GM21515 (cell line): ENCODE data around the gene FPGS.

Source experiments
- ATAC-seq: cut with Tn5 transposase; IDR thresholded peaks from one replicate; pipeline ENCODE4 v1.9.1; 2021; ENCODE audit not compliant: unreplicated experiment

The FPGS gene

DNA sequence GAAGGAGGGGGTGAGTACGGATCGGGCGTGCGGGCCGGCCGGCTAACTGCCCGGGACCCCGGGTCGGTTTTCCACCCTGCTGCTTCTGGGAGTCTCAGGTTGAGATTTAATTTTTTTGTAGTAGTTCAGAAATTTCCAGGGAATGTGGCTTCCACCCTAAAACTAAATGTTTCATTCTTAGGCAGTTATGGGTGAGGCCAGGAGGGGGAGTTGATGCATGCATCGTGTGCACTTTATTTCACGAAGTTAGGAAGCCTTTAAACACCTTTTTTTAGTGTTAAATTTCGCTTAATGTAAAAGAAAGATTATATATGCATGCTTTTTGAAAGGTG lies 15.9 kb upstream of the FPGS start:
- no peak for ATAC-seq

- ATAC-seq = no peak
These were observed 14.2 kb upstream of the FPGS start for GRCh38 chr9:127788337-127789011.

GRCh38 chr9:127789179-127789578 lies 13.5 kb upstream of the FPGS start:
- no peak for ATAC-seq

DNA sequence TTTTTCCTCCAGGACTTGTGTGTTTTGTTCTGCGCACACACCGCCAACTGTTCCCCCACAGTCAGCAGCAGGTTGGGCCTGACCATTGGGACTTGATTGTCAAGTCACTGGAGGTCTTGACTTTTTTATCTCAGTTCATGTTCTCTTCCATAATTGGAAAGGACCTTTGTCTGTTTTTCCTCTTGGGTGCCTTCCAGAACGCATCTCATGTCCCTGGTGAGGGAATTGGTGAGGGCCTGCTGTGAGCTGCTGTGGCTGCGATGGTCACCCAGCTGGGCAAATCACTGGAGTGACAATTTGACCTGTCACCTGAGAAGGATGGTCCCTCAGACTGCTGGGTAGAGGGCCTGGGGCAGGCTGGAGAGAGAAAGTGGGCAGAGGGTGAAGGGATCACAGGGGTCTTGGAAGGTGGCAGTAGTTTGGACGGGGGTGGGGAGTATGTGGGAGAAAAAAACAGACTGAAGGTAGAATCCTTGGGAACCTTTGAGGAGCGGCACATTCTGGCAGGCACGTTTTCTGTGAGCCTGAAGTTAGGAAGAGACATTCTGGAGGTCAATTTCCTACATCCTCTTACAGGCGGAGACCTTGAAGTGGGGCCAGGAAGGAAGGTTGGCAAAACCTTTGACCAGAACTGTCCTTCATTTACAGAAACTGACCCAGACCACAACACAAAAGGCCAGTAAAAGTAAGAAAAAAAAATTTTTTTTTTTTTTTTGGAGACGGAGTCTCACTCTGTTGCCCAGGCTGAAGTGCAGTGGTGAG lies 12.4 kb upstream of the FPGS start:
- ATAC-seq = no peak

- no peak for ATAC-seq
These were observed 11.6 kb upstream of the FPGS start for GRCh38 chr9:127791085-127791484.

GRCh38 chr9:127792417-127793031 lies 10.2 kb upstream of the FPGS start:
- no peak for ATAC-seq

GRCh38 chr9:127793093-127793708 lies 9.5 kb upstream of the FPGS start:
- no peak for ATAC-seq

DNA sequence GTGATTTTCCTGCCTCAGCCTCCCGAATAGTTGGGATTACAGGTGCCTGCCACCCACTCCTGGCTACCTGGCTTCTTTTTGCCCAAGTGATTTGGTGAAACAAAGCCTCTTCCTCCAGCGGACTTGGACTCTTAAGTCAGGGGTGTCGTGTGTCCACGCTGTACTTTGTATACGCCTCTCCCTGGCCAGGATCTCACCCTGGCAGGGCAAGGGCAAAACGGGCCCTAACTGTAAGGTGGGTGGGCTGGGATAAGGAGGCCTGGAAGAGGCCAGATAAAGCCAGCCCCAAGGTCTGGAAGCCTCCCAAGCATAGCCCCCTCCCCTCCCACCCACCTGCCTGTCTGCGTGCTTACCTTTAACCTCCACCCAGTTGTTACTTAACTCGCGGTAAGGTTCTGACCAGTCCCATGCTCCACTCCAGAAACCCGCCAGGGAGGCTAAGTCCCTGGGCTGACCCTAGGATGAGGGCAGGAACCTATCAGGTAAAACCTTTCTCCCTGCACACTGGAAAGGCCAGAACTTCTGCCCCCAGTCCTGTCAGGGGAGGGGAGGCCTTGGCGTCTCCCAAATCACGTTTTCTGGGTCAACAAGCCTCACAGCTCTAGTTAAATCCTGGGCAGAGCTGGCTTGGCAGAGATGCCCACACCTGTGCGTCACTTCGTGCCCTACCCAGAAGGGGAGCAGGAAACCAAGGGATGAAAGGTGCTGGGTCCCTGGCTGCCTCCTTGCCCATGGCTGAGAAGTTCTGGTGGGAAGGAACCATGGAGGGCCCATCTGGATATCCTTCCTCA lies 8.5 kb upstream of the FPGS start:
- no peak for ATAC-seq

- no peak for ATAC-seq
These were observed 6.4 kb upstream of the FPGS start for GRCh38 chr9:127796225-127796813.

GRCh38 chr9:127796852-127797370 lies 5.8 kb upstream of the FPGS start:
- ATAC-seq = no peak

DNA sequence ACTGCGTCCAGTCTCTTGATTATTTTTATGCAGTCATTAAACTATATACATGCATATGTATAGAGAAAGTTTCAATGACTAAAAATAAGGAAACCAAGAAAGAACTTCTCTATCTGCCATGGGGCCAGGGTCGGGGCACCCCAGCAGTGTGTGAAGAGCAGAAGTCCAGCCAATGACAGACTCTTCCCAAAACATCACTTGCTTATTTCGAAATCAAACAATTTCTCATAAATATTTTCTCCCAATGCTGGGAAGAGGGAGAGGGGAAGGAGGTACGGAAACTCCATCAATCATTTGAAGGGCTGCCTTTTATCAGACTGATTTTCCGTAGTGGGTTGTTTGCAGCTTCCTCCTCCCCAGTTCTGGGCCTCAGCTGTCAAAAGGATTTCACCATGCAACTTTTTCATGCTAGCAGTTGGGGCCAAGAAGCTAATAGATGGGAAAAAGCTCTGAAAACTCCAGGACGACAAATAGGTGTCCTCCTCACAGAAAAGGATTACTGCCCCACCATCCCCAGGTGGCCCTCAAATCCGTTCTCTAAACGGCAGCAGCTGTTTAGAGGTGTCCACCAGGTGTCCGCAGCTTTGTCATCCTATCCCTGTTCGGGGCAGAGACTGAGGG lies 617 bp upstream of the FPGS start:
- no peak for ATAC-seq

DNA sequence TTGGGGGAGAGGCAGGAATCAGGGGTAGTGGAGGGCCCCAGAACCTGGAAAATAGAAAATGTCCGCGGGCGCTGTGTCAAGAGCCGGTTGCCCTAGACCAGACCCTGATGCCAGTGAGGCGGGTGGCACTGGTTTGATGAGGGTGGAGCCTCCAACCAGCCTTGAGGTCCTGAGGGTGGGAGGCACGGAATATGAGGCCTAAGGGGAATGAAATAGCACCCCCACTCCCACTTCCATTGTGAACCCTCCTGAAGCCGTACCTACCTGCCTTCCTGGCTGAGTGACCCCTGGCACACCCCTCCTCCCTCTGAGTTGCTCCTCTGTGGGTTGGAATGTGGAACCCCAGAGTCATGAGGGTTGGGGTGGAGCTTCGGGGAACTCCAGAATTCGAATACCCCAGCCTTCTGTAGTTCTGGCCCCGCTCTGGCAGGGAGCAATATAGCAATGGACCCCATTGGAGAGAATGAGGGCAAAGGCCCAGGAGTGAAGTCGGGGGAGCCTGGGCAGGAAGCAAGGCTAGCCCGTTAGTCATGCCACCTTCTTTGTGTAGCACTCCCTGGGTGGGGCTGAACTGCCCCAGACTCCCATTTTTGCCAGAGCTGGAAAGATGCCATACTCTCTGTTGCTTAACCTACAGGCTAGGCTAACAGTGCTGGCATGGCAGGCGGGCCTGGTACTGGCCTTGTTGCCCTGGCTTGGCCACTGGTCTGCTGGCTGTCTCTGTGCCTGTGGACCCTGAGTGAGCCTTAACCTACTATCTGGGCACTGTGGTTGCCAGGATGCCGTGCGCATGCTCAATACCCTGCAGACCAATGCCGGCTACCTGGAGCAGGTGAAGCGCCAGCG lies 1.0 kb downstream of the FPGS start:
- ATAC-seq = no peak

GRCh38 chr9:127805620-127806019 lies 2.9 kb downstream of the FPGS start:
- no peak for ATAC-seq

GRCh38 chr9:127806871-127807270 lies 4.2 kb downstream of the FPGS start:
- ATAC-seq = no peak

DNA sequence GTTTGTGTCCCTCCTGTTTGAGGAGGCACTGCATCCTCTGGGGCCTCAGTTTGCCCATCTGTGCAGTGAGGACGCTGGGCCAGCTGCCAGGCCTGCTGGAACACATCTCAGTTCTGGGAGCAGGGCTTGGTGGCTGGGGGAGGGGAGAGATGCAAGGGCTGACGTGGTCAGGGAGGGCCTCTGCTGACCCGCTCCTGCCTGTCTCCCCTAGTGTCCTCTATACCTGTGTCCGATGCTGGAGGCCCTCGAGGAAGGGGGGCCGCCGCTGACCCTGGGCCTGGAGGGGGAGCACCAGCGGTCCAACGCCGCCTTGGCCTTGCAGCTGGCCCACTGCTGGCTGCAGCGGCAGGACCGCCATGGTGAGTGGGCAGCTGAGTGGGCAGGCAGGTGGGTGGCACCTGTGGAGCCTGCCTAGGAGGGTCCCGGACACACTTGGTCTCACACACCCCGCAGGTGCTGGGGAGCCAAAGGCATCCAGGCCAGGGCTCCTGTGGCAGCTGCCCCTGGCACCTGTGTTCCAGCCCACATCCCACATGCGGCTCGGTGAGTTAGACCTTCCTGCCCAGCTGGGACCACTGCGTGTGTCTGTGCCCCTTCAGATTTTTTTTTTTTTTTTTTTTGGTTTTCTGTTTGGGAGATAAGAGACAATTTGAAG lies 5.8 kb downstream of the FPGS start:
- no peak for ATAC-seq

DNA sequence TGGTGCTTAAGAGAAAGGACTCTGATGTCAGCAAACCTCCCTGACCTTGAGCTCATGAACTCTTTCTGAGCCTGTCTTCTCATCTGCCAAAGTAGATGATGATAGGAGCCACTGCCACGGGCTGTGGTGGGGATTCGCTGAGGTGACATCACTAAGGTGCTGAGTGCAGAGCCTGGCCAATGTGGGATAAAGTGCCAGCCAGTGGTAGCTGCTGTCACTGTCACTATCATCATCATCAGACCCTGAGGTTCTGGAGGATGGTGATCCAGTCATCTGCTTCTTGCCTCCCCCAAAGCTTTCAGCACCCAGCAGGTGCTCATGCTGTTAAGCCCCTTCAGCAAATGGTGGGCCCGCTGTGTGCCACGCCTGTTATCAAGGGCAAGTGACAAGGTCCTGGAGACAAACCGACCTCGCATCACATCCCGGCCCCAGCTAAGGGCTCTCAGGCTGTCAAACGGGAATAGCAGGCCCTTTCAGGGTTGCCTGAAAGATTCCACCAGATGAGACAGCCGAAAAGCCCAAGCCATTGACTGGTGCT lies 6.4 kb downstream of the FPGS start:
- no peak for ATAC-seq

- no peak for ATAC-seq
These were observed 7.1 kb downstream of the FPGS start for GRCh38 chr9:127809540-127810377.
